ENCODE data around the gene ADCY5. TPM values are rescaled to one million over a fixed set of nuclear protein-coding genes. Genes with fewer than 3 reads are reported as not detected.

ADCY5 gene
- total and polyA plus RNA-seq, 5 donors from 2014 or later: 0.08 to 0.15 TPM; not detected in 3

- Mint-ChIP-seq H3K27ac (no peak overlapping the region), H3K27me3 (peaks cover 5% of the 10 kb centered on the region), H3K4me3 (no peak overlapping the region), H3K4me1 (no peaks in the 10 kb centered on the region), H3K36me3 (no peaks in the 10 kb centered on the region), H3K9me3 (peaks cover 0 to 1% (median 0%) of the 10 kb centered on the region in 7 donors)
- H3K4me3 ChIP-seq (ENCODE audit: low read depth, low read length): no peak overlapping the region
- no peaks in the 10 kb centered on the region for H3K9me3 ChIP-seq (ENCODE audit: control insufficient read depth in 2 of 2, low read length in 2 of 2)
- H3K36me3 ChIP-seq (ENCODE audit: control insufficient read depth, insufficient read depth, low read length): no peaks in the 10 kb centered on the region
- DNase-seq (no peak), ATAC-seq (ENCODE audit: low read depth in 2 of 2) (no peak)
- H3K27me3 ChIP-seq (ENCODE audit: control insufficient read depth, insufficient read depth, low read length): no peaks in the 10 kb centered on the region
- no peaks in the 10 kb centered on the region for H3K4me1 ChIP-seq (ENCODE audit: control insufficient read depth, insufficient read depth, low read length, poor library complexity, severe bottlenecking)
- no peak overlapping the region for H3K27ac ChIP-seq (ENCODE audit: insufficient read depth, low read length, poor library complexity, severe bottlenecking)
Measured at GRCh38 chr3:123424999-123425712, 23.7 kb downstream of the ADCY5 start.

GRCh38 chr3:123424321-123424998, 24.4 kb downstream of the ADCY5 start:
- Mint-ChIP-seq H3K27me3 (peaks cover 5% of the 10 kb centered on the region), H3K27ac (no peak overlapping the region), H3K4me1 (no peaks in the 10 kb centered on the region), H3K9me3 (peaks cover 0 to 1% (median 0%) of the 10 kb centered on the region in 7 donors), H3K36me3 (no peaks in the 10 kb centered on the region), H3K4me3 (no peak overlapping the region)
- no peaks in the 10 kb centered on the region for H3K9me3 ChIP-seq (ENCODE audit: control insufficient read depth in 2 of 2, low read length in 2 of 2)
- H3K4me3 ChIP-seq (ENCODE audit: low read depth, low read length): no peak overlapping the region
- H3K36me3 ChIP-seq (ENCODE audit: control insufficient read depth, insufficient read depth, low read length): no peaks in the 10 kb centered on the region
- DNase-seq: no peak
- no peak for ATAC-seq (ENCODE audit: low read depth in 2 of 2)
- no peak overlapping the region for H3K27ac ChIP-seq (ENCODE audit: insufficient read depth, low read length, poor library complexity, severe bottlenecking)
- no peaks in the 10 kb centered on the region for H3K27me3 ChIP-seq (ENCODE audit: control insufficient read depth, insufficient read depth, low read length)
- no peaks in the 10 kb centered on the region for H3K4me1 ChIP-seq (ENCODE audit: control insufficient read depth, insufficient read depth, low read length, poor library complexity, severe bottlenecking)

GRCh38 chr3:123423806-123424205, 25.1 kb downstream of the ADCY5 start:
- Mint-ChIP-seq H3K27me3 (peaks cover 5% of the 10 kb centered on the region), H3K9me3 (peaks cover 0 to 1% (median 0%) of the 10 kb centered on the region in 7 donors), H3K27ac (no peak overlapping the region), H3K4me3 (no peak overlapping the region), H3K4me1 (no peaks in the 10 kb centered on the region), H3K36me3 (no peaks in the 10 kb centered on the region)
- no peak overlapping the region for H3K27ac ChIP-seq (ENCODE audit: insufficient read depth, low read length, poor library complexity, severe bottlenecking)
- no peak overlapping the region for H3K4me3 ChIP-seq (ENCODE audit: low read depth, low read length)
- DNase-seq: no peak
- no peaks in the 10 kb centered on the region for H3K27me3 ChIP-seq (ENCODE audit: control insufficient read depth, insufficient read depth, low read length)
- no peaks in the 10 kb centered on the region for H3K4me1 ChIP-seq (ENCODE audit: control insufficient read depth, insufficient read depth, low read length, poor library complexity, severe bottlenecking)
- H3K9me3 ChIP-seq (ENCODE audit: control insufficient read depth in 2 of 2, low read length in 2 of 2): no peaks in the 10 kb centered on the region
- no peaks in the 10 kb centered on the region for H3K36me3 ChIP-seq (ENCODE audit: control insufficient read depth, insufficient read depth, low read length)
- no peak for ATAC-seq (ENCODE audit: low read depth in 2 of 2)

GRCh38 chr3:123423031-123423430, 25.9 kb downstream of the ADCY5 start:
- no peak for DNase-seq
- Histone ChIP-seq H3K27me3 (ENCODE audit: control insufficient read depth, insufficient read depth, low read length) (no peaks in the 10 kb centered on the region), H3K36me3 (ENCODE audit: control insufficient read depth, insufficient read depth, low read length) (no peaks in the 10 kb centered on the region), H3K27ac (ENCODE audit: insufficient read depth, low read length, poor library complexity, severe bottlenecking) (no peak overlapping the region), H3K4me3 (ENCODE audit: low read depth, low read length) (no peak overlapping the region), H3K9me3 (ENCODE audit: control insufficient read depth in 2 of 2, low read length in 2 of 2) (no peaks in the 10 kb centered on the region), H3K4me1 (ENCODE audit: control insufficient read depth, insufficient read depth, low read length, poor library complexity, severe bottlenecking) (no peaks in the 10 kb centered on the region)
- Mint-ChIP-seq H3K4me3 (no peak overlapping the region), H3K27ac (no peak overlapping the region), H3K9me3 (peaks cover 0 to 1% (median 0%) of the 10 kb centered on the region in 7 donors), H3K4me1 (no peaks in the 10 kb centered on the region), H3K36me3 (no peaks in the 10 kb centered on the region), H3K27me3 (peaks cover 5% of the 10 kb centered on the region)
- ATAC-seq (ENCODE audit: low read depth in 2 of 2): no peak

- no peaks in the 10 kb centered on the region for H3K4me1 ChIP-seq (ENCODE audit: control insufficient read depth, insufficient read depth, low read length, poor library complexity, severe bottlenecking)
- H3K27ac Mint-ChIP-seq: no peak overlapping the region
- H3K9me3 ChIP-seq (ENCODE audit: control insufficient read depth in 2 of 2, low read length in 2 of 2): no peaks in the 10 kb centered on the region
- H3K9me3 Mint-ChIP-seq: peaks cover 0 to 1% (median 0%) of the 10 kb centered on the region in 7 donors
- no peak overlapping the region for H3K27ac ChIP-seq (ENCODE audit: insufficient read depth, low read length, poor library complexity, severe bottlenecking)
- H3K4me1 Mint-ChIP-seq: no peaks in the 10 kb centered on the region
- no peaks in the 10 kb centered on the region for H3K27me3 ChIP-seq (ENCODE audit: control insufficient read depth, insufficient read depth, low read length)
- ATAC-seq (ENCODE audit: low read depth in 2 of 2) (no peak), DNase-seq (no peak)
- H3K36me3 Mint-ChIP-seq: no peaks in the 10 kb centered on the region
- H3K4me3 ChIP-seq (ENCODE audit: low read depth, low read length): no peak overlapping the region
- no peaks in the 10 kb centered on the region for H3K36me3 ChIP-seq (ENCODE audit: control insufficient read depth, insufficient read depth, low read length)
- H3K27me3 Mint-ChIP-seq: peaks cover 5% of the 10 kb centered on the region
- no peak overlapping the region for H3K4me3 Mint-ChIP-seq
Measured at GRCh38 chr3:123422457-123422856, 26.4 kb downstream of the ADCY5 start.

GRCh38 chr3:123421353-123422174, 27.3 kb downstream of the ADCY5 start:
- Mint-ChIP-seq H3K9me3 (peaks cover 0 to 1% (median 0%) of the 10 kb centered on the region in 7 donors), H3K27me3 (peaks cover 5% of the 10 kb centered on the region), H3K4me1 (no peaks in the 10 kb centered on the region), H3K27ac (no peak overlapping the region), H3K4me3 (no peak overlapping the region), H3K36me3 (no peaks in the 10 kb centered on the region)
- H3K4me1 ChIP-seq (ENCODE audit: control insufficient read depth, insufficient read depth, low read length, poor library complexity, severe bottlenecking): no peaks in the 10 kb centered on the region
- no peaks in the 10 kb centered on the region for H3K9me3 ChIP-seq (ENCODE audit: control insufficient read depth in 2 of 2, low read length in 2 of 2)
- no peaks in the 10 kb centered on the region for H3K36me3 ChIP-seq (ENCODE audit: control insufficient read depth, insufficient read depth, low read length)
- H3K4me3 ChIP-seq (ENCODE audit: low read depth, low read length): no peak overlapping the region
- DNase-seq (no peak), ATAC-seq (ENCODE audit: low read depth in 2 of 2) (no peak)
- H3K27ac ChIP-seq (ENCODE audit: insufficient read depth, low read length, poor library complexity, severe bottlenecking): no peak overlapping the region
- H3K27me3 ChIP-seq (ENCODE audit: control insufficient read depth, insufficient read depth, low read length): no peaks in the 10 kb centered on the region

- Histone ChIP-seq H3K4me3 (ENCODE audit: low read depth, low read length) (no peak overlapping the region), H3K27ac (ENCODE audit: insufficient read depth, low read length, poor library complexity, severe bottlenecking) (no peak overlapping the region), H3K4me1 (ENCODE audit: control insufficient read depth, insufficient read depth, low read length, poor library complexity, severe bottlenecking) (no peaks in the 10 kb centered on the region), H3K36me3 (ENCODE audit: control insufficient read depth, insufficient read depth, low read length) (no peaks in the 10 kb centered on the region), H3K9me3 (ENCODE audit: control insufficient read depth in 2 of 2, low read length in 2 of 2) (no peaks in the 10 kb centered on the region), H3K27me3 (ENCODE audit: control insufficient read depth, insufficient read depth, low read length) (no peaks in the 10 kb centered on the region)
- H3K36me3 Mint-ChIP-seq: no peaks in the 10 kb centered on the region
- H3K4me3 Mint-ChIP-seq: no peak overlapping the region
- ATAC-seq (ENCODE audit: low read depth in 2 of 2) (no peak), DNase-seq (no peak)
- H3K27me3 Mint-ChIP-seq: peaks cover 5% of the 10 kb centered on the region
- H3K27ac Mint-ChIP-seq: no peak overlapping the region
- no peaks in the 10 kb centered on the region for H3K4me1 Mint-ChIP-seq
- peaks cover 0 to 2% (median 0%) of the 10 kb centered on the region in 7 donors for H3K9me3 Mint-ChIP-seq
Measured at GRCh38 chr3:123420416-123420968, 28.4 kb downstream of the ADCY5 start.
